Left hindlimb (tissue), 1 donor: ENCODE data around the gene GOLT1A.

Experiments
- DNase-seq: peaks from one replicate; pipeline ENCODE4 v3.0.0-alpha.2; 2018

GOLT1A gene

DNA sequence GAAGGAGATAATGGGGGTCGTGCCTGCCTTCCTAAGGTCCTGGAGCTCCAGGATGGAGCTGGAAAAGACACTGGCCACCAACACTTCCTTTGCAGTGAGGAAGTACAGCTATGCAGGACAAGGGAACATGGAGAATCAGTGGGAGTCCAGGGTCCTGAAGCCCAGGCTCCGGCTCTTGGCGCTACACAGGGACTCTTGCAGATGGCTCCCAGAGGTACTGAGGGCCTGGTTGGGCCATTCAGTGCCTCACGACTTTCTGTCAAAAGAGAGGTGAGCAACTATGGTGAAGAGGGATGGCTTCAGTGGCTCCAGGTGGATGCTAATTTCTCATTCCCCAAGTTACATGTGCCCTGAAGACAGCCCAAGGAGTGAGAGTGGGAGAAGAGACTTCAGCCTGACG, 60.1 kb downstream of the GOLT1A start:
- no peak for DNase-seq

DNA sequence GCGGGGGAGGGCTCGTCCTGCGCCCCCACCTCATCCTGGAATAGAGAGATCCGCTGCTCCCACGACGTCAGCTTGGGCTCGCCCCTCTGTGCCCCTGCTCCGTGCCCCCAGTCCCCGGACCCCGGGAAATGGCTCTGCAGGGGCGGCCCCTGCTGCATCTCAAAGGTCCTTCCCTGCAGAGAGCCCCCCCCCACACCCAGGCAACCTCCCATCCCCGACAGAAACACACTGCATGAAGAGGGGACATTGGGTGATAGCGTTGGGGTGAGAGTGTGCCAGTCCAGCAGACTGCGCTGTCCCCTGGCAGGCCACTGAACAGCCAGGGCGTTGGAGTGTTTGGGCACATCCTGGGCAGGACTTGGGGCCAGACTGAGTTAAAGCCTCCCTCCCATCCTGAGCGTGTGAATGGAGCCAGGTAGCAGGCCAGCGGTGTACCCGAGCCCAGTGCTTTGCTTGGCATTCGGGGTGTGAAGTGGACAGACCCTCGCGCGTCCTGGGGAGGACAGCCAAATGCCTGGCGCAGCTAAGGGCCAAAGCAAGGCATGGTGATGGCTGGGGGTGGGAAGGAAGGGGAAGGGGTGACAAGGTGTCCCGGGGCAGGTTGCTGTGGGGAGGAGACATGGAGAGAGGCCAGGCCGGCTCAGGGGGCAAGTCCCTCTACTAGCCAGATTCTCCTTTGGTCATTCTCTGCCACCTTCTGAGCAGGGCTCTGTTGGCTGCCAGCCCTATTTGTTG, 61.3 kb downstream of the GOLT1A start:
- DNase-seq, result no peak

DNA sequence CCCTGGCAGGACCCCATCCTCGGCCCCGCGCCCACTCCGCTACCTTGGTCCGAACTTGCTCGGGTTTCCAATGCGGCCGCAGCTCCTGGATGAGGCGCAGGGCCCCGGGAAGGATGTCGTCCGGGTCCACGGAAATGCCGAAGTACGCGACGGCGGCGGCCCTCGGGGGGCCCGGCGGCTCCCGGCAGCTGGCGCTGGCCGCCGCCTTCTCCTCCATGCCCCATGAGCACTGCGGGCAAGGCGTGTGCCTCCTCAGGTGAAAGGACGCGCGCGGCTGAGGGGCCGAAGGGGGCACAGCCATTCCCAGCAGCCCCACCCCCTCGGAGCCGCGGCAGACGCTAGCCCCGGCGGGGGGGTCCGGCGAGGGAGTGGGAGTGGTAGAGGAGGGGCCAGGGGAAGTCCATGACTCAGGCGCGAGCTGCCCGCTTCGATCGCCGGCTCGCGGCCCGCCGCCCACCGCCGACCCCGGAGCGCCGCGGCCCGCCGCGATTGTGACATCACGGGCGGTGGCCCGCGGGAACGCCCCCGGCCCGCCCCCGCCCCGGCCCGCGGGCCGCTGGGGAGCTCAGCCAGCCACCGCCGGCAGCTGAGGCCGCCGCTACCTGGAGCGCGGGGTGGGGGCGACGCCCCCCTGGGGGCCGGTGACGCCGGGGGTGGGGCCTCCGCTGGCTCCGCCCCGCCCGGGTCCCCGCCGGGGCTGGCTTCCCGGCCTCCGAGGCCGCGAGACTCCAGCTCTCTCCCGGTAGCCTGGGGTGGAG, 62.1 kb downstream of the GOLT1A start, which contains the start of gene ETNK2:
Gene ETNK2 (minus strand): TSS at position 493 of the 758 bp plus-strand sequence. CDS start 192 bp downstream, at position 301.
- DNase-seq, result peak; percentile 82

- peak; percentile 51 for DNase-seq
Measured at GRCh38 chr1:204150702-204151551, 62.9 kb downstream of the GOLT1A start.

- DNase-seq, result no peak
Measured at GRCh38 chr1:204149635-204150565, 63.9 kb downstream of the GOLT1A start.

DNA sequence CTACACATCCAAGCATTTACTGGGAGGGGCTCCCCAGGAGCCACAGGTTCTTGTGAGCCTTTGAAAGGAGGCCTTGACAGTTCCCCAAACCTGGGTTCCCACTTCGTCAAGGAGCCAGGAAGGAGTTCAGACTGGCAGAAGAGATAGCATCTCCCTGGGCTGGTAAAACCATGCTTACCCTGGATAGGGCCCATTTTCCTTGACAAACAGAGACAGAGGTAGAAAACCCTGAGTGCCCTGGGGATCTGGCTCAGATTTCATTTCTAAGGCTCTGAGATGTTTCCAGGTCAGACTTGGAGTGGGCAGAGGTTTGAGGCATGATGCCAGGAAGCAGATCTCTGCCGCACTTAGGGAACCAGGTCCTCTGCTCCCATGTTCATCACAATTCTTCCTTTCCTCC, 64.7 kb downstream of the GOLT1A start:
- no peak for DNase-seq
